HG03565 (cell line): Measurements from ENCODE around the gene PCYT2.
"Not testable (repeated sequence)": the region's sequence is repeated elsewhere in the genome, so short reads cannot be mapped to it uniquely, and the experiment has no call there.

Experiments used
- ATAC-seq: cut with Tn5 transposase; IDR thresholded peaks from one replicate; pipeline ENCODE4 v1.9.1; 2021; ENCODE audit warnings: mild to moderate bottlenecking, moderate library complexity; ENCODE audit not compliant: unreplicated experiment

PCYT2 gene

DNA sequence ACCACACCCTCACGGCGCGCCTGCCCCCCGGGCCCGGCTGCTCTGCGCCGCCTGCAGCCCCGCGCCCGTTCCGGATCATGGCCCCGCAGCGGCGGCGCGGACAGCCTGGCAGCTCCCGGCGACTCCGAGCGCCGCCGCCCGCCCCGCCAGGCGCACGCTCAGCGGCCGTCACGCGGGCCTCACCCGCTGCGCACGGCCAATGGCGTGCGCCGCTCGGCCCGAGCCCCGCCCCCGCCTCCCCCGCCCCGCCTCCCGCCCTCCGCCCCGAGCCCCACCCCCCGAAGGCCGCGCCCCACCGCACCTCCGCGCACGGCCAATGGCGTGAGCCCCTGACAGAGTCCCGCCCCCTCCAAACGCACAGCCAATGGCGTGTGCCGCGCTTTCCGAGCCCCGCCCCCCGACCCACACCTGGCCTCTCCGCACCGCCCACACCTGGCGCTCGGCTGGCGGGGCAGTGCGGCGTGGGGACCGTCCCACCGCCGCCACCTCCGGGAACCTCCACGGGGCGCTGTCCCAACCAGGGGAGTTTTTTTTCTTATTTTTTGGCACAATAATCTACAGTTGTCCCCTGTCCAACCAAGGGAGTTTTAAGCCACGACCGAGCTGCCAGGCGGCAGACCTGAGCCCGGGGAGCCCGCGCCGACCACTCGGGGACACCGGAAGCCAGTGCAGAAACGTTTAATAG lies at the start of gene PCYT2:
Gene PCYT2 (minus strand): TSS at position 123 of the 685 bp plus-strand sequence. CDS start 44 bp downstream, at position 79.
- peak; percentile 52 for ATAC-seq

DNA sequence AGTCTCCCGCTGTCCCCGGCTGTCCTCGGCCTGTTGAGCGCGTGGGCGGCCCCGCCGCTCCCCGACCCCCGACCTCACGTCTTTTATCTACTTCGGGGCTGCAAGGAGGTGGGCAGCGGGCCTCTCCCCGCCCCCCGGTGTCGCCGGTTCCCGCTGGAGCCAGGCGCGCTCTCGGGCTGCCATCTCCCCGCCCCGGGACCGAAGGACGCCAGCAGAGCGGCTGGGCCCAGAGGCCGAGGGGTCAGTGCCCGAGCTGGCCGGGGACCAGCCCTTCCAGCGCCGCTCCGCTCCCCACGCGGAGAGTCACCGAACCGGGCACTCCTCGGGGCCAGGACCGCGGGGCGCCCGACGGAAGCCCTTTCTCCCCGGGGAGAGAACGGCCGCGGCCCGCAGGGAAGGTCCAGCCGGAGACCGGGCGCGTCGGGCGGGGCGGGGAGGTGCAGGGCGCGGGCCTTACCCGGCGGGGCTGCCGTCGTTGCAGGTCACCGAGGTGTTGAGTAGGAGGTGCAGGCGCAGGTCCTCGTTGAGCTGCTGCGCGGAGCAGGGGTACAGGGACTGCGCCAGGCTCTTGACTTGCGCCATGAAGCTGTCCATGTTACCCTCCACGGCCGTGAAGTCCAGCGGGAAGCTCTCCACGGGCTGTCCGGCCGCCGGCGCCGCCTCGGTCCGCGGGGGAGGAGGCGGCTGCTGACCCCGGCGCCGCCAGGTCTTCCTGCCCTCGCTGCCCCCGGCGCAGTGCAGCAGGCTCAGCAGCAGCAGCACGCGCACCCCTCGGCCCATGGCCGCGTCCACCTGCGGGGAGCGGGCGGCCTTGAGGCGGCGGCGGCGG lies 49.1 kb upstream of the PCYT2 start:
- no peak for ATAC-seq

DNA sequence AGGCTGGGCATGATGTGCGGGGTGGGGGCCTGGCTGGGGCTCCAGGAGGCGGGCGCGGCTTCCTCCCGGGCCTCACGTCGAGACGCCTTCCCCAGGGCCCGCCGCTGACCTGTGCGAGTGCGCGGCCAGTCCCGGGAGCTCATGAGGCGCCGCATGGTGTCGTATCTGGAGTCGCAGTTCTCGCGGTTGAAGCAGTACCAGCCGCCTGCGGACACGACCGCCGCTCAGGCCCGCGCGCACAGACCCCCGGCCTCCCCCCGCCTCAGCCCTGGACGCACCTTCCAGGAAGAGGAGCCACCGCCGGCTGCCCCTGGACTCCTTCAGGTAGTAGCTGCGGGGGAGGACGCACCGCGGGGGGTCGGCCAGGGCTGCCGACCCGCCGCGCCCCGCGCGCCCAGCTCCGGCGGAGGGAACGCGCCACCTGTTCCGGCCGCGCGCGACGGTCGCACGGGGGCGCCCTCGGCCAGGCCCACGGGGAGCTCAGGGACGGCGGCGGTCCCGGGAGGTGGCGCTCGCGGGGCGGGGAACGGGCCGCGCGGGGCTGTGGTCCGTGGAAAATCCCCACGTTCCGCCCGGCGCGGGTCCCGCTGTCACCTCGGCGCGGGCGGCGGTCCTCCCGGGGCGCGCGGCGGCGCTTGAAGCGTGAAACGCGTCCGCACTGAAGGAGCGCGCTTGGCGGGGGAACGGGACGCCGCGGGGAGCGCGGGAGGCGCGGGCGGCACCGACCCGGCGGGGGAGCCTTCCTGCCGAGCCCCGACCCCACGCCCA lies 48.3 kb upstream of the PCYT2 start:
- ATAC-seq, result no peak

DNA sequence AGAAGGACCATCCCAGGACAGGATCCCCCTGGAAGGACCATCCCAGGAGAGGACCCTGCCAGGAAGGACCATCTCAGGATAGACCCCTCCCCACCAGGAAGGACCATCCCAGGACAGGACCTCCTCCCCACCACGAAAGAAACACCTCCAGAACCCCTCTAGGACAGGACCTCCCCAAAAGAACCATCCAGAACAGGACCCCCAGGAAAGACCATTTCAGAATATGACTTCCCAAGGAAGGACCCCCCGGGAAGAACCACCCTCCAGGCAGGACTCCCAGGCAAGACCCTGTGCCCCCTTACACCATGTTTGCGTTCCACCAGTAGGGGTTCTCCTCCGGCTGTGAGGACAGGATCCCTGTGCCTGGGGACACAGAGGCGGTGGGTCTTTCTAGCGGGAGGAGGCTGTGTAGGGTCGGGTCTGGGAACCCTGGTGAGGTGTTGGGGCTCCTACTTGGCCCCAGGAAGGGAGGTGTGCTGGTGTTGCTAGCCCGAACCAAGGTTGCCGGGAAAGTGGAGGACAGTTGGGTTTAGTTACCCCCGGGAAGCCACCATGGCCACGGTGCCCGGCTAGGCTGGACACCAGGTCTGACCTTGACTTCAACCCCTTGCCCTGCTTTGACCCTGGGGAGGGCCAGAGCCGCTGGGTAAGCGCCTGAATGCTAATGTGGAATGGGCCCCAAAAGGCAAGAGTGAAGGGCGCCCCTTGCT lies 47.6 kb upstream of the PCYT2 start:
- ATAC-seq, result no peak

DNA sequence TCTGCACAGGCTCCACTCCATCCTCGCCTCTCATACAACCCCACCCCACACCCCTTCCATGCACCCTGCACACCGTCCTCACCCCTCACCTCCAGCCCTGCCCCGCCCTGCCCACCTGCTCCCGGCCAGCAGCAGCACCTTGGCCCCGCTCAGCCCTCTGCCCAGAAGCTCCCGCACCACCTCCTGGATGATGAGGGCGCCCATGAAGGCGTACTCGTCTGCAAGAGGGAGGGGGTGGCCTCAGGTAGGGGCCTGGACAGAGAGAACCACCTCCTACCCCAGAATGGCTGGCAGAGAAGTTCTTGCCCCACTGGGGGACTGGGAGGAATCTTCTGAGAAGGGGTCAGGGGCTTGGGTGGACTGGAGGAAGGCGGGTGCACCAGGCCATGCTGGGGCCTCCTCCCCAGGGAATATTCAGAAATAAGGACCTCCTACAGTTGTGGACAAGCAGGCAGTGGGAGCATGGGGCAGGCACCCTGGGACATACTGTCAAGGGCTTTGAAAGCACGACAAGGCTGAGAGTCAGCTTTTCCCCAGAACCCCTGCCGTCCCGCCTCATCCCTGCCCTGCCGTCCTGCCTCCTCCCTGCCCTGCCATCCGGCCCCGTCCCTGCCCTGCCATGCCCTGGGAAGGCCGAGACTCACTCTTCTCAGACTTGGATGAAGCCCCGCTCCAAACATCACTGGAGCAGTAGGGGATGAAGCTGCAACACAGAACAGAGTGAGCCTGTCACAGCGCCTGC lies 46.7 kb upstream of the PCYT2 start:
- ATAC-seq, result no peak

DNA sequence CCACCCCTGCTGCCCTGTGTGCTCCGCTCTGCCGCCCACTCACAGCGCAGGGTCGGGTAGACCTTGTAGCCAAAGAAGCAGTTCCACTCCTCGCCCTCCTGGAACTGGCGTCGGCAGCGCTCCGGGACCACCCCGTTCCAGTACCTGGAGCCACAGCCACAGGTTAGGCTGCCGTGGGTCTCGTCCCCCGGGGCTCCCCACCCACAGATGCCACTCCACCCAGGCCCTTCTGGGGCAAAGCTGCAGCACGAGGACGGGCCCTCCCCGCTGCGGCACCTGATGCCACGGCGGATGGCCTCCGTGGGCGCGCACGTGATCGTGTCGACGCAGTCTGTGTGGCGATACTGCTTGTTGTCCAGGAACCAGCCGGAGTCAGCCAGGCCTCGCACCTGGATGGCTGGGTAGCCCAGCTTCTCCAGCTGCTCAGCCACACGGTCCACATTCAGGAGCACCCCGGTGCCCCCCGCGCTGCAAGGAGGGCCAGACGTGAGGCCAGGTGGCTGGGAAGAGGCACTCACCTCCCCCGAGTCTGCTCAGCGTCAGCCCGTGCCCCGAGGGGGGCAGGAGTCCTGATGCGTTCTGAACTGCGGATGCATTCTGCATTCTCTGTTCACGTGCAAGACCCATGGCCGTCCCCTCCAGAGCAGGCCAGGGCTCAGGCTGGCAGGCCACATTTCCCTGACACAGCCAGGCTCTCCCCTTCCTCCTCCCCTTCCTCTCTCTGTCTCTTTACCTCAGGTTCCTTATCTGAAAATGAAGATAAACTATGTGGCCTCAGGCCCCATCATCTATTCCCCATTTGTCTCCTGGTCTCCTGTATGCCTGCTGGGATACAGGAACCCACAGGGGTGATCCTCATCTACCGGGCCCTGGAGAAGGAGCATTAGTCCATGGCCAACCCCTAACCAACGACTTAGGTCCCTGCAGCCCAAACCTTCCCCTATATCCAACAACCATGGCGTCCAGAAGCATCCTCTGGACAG lies 45.7 kb upstream of the PCYT2 start:
- no peak for ATAC-seq

DNA sequence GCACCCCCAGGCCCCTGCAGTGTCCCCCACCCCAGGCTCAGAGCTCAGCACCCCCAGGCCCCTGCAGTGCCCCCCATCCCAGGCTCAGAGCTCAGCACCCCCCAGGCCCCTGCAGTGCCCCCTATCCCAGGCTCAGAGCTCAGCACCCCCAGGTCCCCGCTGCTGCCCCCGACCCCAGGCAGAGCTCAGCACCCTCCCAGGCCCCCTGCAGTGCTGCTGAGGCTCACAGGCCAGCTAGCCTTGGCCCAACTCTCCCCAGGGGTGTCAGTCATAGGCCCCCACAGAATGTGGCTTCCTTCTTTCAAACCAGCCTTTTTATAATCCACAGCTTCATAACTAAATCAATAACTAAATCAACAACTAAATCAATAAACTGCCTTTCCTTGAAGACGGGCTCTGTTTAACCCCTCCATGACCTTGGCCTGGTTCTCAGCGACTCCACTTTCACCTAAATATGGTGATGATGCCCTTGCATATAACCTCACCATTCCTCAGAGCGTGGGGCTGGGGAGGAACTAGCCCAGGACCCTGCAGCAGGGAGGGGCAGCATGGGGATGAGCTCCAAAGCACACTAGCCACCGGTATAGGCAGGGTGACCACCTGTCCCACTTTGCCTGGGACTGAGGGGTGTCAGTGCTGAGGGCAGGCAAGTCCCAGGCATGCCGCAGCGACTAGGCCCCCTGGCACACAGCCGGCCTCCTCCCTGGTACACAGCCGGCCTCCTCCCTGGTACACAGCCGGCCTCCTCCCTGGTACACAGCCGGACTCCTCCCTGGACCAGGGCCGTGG lies 44.8 kb upstream of the PCYT2 start:
- ATAC-seq, result no peak

DNA sequence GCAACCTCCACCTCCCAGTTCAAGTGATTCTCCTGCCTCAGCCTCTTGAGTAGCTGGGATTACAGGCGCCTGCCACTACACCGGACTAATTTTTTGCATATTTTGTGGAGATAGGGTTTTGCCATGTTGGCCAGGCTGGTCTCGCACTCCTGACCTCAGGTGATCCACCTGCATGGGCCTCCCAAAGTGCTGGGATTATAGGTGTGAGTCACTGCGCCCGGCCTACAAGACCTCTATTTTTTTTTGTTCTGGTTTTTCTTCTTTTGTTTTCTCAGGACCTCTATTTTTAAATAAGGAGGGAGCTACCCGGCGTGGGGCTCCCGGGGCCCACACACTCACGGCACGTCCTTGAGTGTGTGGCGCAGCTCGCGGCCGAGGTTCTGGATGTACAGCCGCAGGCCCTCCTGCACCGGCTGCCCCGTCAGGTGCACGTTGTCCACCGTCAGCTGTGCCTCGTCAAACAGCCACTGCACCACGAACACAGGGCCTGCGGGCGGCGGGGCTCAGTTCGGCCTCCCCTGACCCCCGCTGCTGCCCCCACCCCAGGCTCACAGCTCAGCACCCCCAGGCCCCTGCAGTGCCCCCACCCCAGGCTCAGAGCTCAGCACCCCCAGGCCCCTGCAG lies 44.0 kb upstream of the PCYT2 start:
- ATAC-seq, result no peak

DNA sequence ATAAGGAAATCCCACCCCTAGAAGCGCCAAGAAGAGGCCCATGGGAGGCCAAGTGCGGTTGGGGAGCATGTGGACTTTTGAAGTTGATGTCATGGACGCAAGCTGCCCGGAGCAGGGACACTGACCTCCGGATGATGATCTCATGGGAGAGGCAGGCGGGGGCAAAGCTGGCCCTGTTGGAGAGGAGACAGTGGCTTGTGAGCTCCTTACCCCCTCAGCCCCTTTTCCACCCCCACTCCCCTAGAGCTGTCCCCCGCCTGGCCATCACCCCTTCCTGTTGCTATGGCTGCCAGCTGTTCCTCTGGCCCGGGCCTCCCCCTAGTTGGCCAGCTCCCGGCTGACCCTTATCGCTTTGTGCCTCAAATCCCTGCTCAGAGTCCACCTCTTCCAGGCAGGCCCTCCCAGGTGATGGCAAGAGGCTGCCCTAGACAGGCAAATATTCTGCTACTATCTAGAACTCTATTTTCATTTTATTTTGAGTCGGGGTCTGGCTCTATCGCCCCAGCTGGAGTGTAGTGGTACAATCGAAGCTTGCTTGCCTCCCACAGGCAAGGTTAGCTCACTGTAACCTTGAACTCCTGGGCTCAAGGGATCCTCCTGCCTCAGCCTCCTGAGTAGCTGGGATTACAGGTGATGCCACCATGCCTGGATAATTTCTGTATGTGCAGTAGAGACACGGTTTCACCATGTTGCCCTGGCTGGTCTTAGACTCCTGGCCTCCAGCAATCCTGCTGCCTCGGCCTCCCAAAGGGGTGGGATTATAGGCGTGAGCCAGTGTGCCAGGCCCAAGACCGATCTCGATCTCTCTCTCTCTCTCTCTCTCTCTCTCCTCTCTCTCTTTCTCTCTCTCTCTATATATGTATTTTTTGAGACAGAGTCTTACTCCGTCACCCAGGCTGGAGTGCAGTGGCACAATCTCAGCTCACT lies 43.2 kb upstream of the PCYT2 start:
- no peak for ATAC-seq

DNA sequence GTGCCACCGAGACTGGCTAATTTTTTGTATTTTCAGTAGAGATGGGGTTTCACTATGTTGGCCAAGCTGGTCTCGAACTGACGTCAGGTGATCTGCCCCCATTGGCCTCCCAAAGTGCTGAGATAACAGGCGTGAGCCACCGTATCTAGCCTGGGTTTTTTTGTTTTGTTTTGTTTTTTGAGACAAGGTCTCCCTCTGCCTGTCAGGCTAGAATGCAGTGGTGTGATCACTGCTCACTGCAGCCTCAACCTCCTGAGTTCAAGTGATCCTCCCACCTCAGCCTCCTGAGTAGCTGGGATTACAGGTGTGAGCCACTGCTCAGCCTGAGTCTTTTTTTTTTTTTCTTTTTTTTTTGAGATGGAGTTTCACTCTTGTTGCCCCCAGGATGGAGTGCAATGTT lies 42.2 kb upstream of the PCYT2 start:
- not testable (repeated sequence) for ATAC-seq

DNA sequence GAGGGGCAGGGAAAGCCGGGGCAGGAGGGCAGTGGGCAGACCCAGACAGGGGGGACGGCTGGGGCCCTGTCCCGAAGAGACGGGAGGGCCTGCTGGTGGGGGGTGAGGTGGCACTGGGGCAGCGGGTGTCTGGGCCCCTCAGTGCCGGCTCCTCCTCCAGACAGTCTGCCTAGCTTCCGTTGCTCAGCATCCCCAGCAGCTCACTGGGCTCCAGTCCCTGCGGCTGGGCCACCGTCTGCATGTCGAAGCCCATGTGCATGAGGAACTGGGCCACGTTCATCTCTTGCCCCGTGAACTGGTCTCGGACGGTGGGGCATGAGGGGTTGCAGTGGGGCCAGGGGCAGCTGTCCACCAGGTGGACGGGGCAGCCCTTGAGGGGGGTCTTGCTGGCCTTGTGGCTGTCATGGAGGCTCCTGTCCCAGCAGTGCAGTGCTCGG lies 41.6 kb upstream of the PCYT2 start:
- ATAC-seq, result no peak

DNA sequence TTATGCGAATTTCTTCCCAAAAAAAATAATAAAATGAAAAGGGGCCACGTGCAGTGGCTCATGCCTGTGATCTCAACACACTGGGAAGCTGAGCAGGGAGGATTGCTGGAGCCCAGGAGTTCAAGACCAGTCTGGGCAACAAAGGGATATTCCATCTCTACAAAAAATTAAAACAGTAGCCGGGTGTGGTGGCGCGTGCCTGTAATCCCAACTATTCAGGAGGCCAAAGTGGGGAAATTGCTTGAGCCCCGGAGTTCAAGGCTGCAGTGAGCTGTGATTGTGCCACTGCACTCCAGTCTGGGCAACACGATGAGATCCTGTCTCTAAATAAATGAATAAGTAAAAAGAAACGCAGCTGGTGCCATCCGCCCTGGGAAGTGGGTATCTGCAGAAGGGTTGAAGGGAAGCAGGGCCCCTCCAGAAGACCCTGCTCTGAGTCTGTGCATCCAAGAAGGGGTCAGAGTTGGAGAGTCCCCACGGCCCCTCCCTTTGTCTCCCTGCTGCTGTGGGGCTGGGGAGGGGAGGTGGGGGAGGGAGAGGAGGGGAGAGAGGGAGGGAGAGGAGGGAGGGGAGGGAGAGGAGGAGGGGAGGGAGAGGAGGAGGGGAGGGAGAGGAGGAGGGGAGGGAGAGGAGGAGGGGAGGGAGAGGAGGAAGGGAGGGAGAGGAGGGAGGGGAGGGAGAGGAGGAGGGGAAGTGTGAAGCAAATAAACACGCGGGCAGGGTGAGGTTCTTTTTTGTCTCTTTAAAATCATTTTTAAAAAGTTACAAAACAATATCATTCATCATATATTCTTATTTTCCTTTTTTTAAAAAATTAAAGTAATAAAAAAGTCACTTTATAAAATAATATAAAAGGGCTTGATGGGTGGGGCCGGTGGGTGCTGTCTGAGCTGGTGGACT lies 40.8 kb upstream of the PCYT2 start:
- no peak for ATAC-seq

DNA sequence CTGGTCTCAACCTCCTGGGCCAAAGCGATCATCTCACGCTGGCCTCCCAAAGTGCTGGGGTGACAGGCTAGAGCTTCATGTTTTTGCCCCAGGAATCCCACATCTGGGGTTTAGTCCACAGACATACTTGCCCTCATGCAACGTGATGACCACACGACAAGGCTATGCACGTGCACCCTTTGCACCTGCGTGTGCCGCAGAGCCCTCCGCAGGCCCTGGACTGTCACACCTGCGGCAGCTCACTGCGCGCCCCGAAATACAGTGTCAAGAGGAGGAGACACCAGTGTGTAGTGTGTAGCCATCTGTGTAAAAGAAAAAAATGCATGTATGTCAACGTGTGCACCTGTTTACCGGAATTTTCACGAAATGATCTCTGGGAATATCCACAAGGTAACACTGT lies 39.3 kb upstream of the PCYT2 start:
- ATAC-seq, result no peak

DNA sequence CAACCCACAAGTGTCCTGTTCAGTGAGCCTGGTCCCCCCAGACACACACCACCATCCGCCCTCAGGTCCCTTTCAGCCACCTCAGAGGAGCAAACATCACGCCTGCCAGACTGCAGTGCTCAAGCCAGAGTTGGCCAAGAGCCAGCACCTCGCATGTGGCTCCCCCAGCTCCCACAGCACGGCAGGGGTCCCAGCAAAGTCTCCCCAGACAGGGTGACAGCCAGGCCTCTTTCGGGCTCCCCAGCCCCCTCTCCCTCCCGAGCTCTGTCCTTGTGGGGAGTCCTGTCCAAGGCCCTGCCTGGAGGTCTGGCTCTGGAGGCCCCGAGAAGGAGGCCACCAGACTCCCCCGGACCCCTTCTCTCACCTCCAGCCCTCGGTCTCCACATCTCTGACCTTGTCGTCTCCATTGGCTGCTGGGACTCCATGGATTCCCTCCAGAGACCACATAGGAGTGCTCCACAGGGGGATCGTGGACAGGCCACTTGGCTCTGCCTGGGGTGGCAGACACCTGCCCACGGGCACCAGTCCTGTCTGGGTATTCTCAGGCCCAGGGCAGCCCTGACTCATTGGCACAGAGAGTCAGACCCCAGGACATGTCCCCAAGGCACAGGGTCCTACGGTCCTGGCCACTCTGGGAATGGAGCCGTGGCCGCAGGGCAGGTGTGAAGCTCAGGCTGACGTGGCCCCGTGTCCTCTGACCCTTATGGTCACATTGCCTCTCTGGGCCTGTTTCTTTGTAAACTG lies 37.6 kb upstream of the PCYT2 start:
- no peak for ATAC-seq

DNA sequence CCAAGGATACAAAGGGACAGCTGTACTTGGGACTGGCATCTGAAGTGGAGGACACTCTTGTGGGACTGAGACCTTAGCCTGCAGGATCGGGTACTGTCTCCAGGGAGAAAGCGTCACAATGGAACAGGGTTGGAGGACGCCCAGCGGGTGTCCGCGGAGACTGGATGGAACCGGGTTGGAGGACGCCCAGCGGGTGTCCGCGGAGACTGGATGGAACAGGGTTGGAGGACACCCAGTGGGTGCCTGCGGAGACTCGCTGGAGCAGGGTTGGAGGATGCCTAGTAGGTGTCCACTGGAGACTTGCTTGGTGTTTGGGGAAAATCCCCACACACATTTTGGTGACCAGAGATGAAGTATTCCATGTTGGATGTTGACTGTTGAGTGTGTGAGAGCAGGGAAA lies 36.0 kb upstream of the PCYT2 start, which contains the start of gene MYADML2:
Gene MYADML2 (minus strand): TSS at position 45 of the 400 bp plus-strand sequence. CDS start 5,492 bp downstream, outside the sequence.
- ATAC-seq, result no peak
